Cardiac fibroblast (primary cell): ENCODE measurements around the gene RPL18.

ENCODE experiments used
- DNase-seq, 2 donors: peaks; one replicate each; pipeline versions ENCODE4 v3.0.0 to v3.0.0-alpha.2; 2010; ENCODE audit warnings: low read depth in 2 of 2
- H3K4me3 ChIP-seq, 2 donors: replicated peaks in 1 of 2; 1 replicate in 1 of 2; 2 replicates in 1 of 2; pipeline ENCODE4 v1.5.1; 2011; ENCODE audit warnings: low read depth in 2 of 2, low read length in 2 of 2, mild to moderate bottlenecking in 2 of 2, moderate library complexity in 1 of 2
- CTCF ChIP-seq: IDR thresholded peaks from one replicate; pipeline ENCODE4 v1.5.1; 2011; ENCODE audit warnings: low read depth, mild to moderate bottlenecking, low read length, inconsistent platforms

RPL18 gene

GRCh38 chr19:48609571-48610108, 9.3 kb downstream of the RPL18 start:
- H3K4me3 ChIP-seq: no peak overlapping the region
- no peak for TF ChIP-seq CTCF
- DNase-seq: no peak

- H3K4me3 ChIP-seq: no peak overlapping the region
- peak; percentile 63 for TF ChIP-seq CTCF
- peak; percentile 49 to 63 for DNase-seq
Observed at GRCh38 chr19:48608798-48609263, 10.1 kb downstream of the RPL18 start.

- DNase-seq: no peak
- H3K4me3 ChIP-seq: no peak overlapping the region
- no peak for TF ChIP-seq CTCF
Observed at GRCh38 chr19:48607359-48607755, 11.6 kb downstream of the RPL18 start.

GRCh38 chr19:48606463-48607358, 12.3 kb downstream of the RPL18 start, which contains the start of gene SPACA4:
TSS of gene SPACA4 (plus strand) at chr19:48606742. CDS start at chr19:48606979, 237 bp downstream.
- TF ChIP-seq CTCF: no peak
- DNase-seq: no peak
- no peak within 1 kb of the TSS for H3K4me3 ChIP-seq

GRCh38 chr19:48603850-48604249, 15.1 kb downstream of the RPL18 start:
- no peak for TF ChIP-seq CTCF
- no peak for DNase-seq
- no peak overlapping the region for H3K4me3 ChIP-seq

GRCh38 chr19:48603449-48603848, 15.5 kb downstream of the RPL18 start:
- TF ChIP-seq CTCF: no peak
- no peak for DNase-seq
- H3K4me3 ChIP-seq: no peak overlapping the region
